ENCODE results near the gene ABCC1. TPM values are rescaled to one million over a fixed set of nuclear protein-coding genes. Genes with fewer than 3 reads are reported as not detected.

ABCC1 gene
- total RNA-seq, 1 experiment from 2014 or later: 16.1 TPM

GRCh38 chr16:15983898-15984297 is 34.5 kb downstream of the ABCC1 start:
- no peaks in the 10 kb centered on the region for H3K27me3 ChIP-seq (ENCODE audit: low read length)
- H3K9ac ChIP-seq (ENCODE audit: low read length): no peak overlapping the region
- BruUV-seq (replicated peaks): no TSS peak
- peaks cover 36% of the 10 kb centered on the region for H3K79me2 ChIP-seq (ENCODE audit: low read length)
- no peaks in the 10 kb centered on the region for H3K4me1 ChIP-seq (ENCODE audit: insufficient read depth, low read length)
- peaks cover 26% of the 10 kb centered on the region for H3K36me3 ChIP-seq (ENCODE audit: low read depth, low read length)
- DNase-seq (no peak), ATAC-seq (no peak)
- intact Hi-C loops (cut with micrococcal nuclease): no loop called here
- CTCF ChIA-PET: no interaction called here
- no peak overlapping the region for H3K4me2 ChIP-seq (ENCODE audit: low read length)
- H3K4me3 ChIP-seq (ENCODE audit: low read length): no peak overlapping the region
- POLR2A ChIA-PET (ENCODE audit: unreplicated experiment): no interaction called here
- no peak overlapping the region for H2AFZ ChIP-seq (ENCODE audit: low read length)
- no peaks in the 10 kb centered on the region for H4K20me1 ChIP-seq (ENCODE audit: low read length)
- H3K9me2 ChIP-seq (replicated peaks; ENCODE audit: low read length): no peaks in the 10 kb centered on the region
- H3K9me3 ChIP-seq (ENCODE audit: low read length): no peaks in the 10 kb centered on the region
- no peak overlapping the region for H3K27ac ChIP-seq (ENCODE audit: low read length)
- H3F3A ChIP-seq (ENCODE audit: low read length, unreplicated experiment): no peaks in the 10 kb centered on the region
- TF ChIP-seq EZH2phosphoT487 (IDR thresholded peaks at IDR 0.05; ENCODE audit: borderline replicate concordance, low read length): no peak
- TF ChIP-seq EZH2 (IDR thresholded peaks at IDR 0.05; ENCODE audit: low read length, unreplicated experiment): no peak
- no peak for TF ChIP-seq CTCF (conservative IDR thresholded peaks at IDR 0.05; ENCODE audit: low read depth, low read length)

GRCh38 chr16:15985144-15985543 is 35.7 kb downstream of the ABCC1 start:
- intact Hi-C loops (cut with micrococcal nuclease): no loop called here
- Histone ChIP-seq H3K9ac (ENCODE audit: low read length) (no peak overlapping the region), H2AFZ (ENCODE audit: low read length) (no peak overlapping the region), H3K4me2 (ENCODE audit: low read length) (no peak overlapping the region), H3K27me3 (ENCODE audit: low read length) (no peaks in the 10 kb centered on the region), H3K4me1 (ENCODE audit: insufficient read depth, low read length) (peaks cover 7% of the 10 kb centered on the region; the same call in 1 of the 2 replicates), H3K36me3 (ENCODE audit: low read depth, low read length) (peaks cover 19% of the 10 kb centered on the region), H3K9me3 (ENCODE audit: low read length) (no peaks in the 10 kb centered on the region), H4K20me1 (ENCODE audit: low read length) (no peaks in the 10 kb centered on the region), H3F3A (ENCODE audit: low read length, unreplicated experiment) (no peaks in the 10 kb centered on the region), H3K4me3 (ENCODE audit: low read length) (no peak overlapping the region), H3K9me2 (replicated peaks; ENCODE audit: low read length) (no peaks in the 10 kb centered on the region), H3K79me2 (ENCODE audit: low read length) (peaks cover 46% of the 10 kb centered on the region), H3K27ac (ENCODE audit: low read length) (no peak overlapping the region)
- POLR2A ChIA-PET (ENCODE audit: unreplicated experiment): no interaction called here
- BruUV-seq (replicated peaks): no TSS peak
- ATAC-seq (no peak), DNase-seq (no peak)
- CTCF ChIA-PET: no interaction called here
- TF ChIP-seq EZH2phosphoT487 (IDR thresholded peaks at IDR 0.05; ENCODE audit: borderline replicate concordance, low read length) (no peak), EZH2 (IDR thresholded peaks at IDR 0.05; ENCODE audit: low read length, unreplicated experiment) (no peak), CTCF (conservative IDR thresholded peaks at IDR 0.05; ENCODE audit: low read depth, low read length) (no peak)

GRCh38 chr16:15986261-15986660 is 36.8 kb downstream of the ABCC1 start:
- CTCF ChIA-PET: no interaction called here
- Histone ChIP-seq H3K79me2 (ENCODE audit: low read length) (peaks cover 46% of the 10 kb centered on the region), H3K4me2 (ENCODE audit: low read length) (no peak overlapping the region), H3K27me3 (ENCODE audit: low read length) (no peaks in the 10 kb centered on the region), H3K4me3 (ENCODE audit: low read length) (no peak overlapping the region), H2AFZ (ENCODE audit: low read length) (no peak overlapping the region), H4K20me1 (ENCODE audit: low read length) (no peaks in the 10 kb centered on the region), H3K9me3 (ENCODE audit: low read length) (no peaks in the 10 kb centered on the region), H3K9ac (ENCODE audit: low read length) (no peak overlapping the region), H3K27ac (ENCODE audit: low read length) (no peak overlapping the region), H3K9me2 (replicated peaks; ENCODE audit: low read length) (no peaks in the 10 kb centered on the region), H3F3A (ENCODE audit: low read length, unreplicated experiment) (no peaks in the 10 kb centered on the region), H3K4me1 (ENCODE audit: insufficient read depth, low read length) (peaks cover 7% of the 10 kb centered on the region; the same call in 1 of the 2 replicates), H3K36me3 (ENCODE audit: low read depth, low read length) (peaks cover 8% of the 10 kb centered on the region)
- POLR2A ChIA-PET (ENCODE audit: unreplicated experiment): no interaction called here
- intact Hi-C loops (cut with micrococcal nuclease): no loop called here
- DNase-seq (no peak), ATAC-seq (no peak)
- TF ChIP-seq EZH2phosphoT487 (IDR thresholded peaks at IDR 0.05; ENCODE audit: borderline replicate concordance, low read length) (no peak), EZH2 (IDR thresholded peaks at IDR 0.05; ENCODE audit: low read length, unreplicated experiment) (no peak), CTCF (conservative IDR thresholded peaks at IDR 0.05; ENCODE audit: low read depth, low read length) (no peak)
- BruUV-seq (replicated peaks): no TSS peak

All from PC-3 (cell line).